Liver (tissue), 9 donors: ENCODE results near the gene CCDC182. TPM values are rescaled to one million over a fixed set of nuclear protein-coding genes. Genes with fewer than 3 reads are reported as not detected.

ENCODE experiments used
- DNase-seq: peaks from one replicate; pipeline ENCODE4 v3.0.0-alpha.2; 2017; ENCODE audit warnings: low spot score
- H3K27ac ChIP-seq, 2 donors: one replicate each; pipeline ENCODE4 v1.7.0; 2013; ENCODE audit warnings: inconsistent platforms in 2 of 2, low read length in 2 of 2, control low read depth in 1 of 2, low read depth in 1 of 2, mild to moderate bottlenecking in 1 of 2
- H3K27me3 ChIP-seq, 4 donors: one replicate each; pipeline versions ENCODE4 v1.6.1 to v1.7.0; 2013; ENCODE audit warnings: low read length in 3 of 4, inconsistent platforms in 1 of 4, mild to moderate bottlenecking in 1 of 4, moderate library complexity in 1 of 4; ENCODE audit not compliant: control insufficient read depth in 4 of 4, insufficient read depth in 4 of 4
- H3K36me3 ChIP-seq, 4 donors: one replicate each; pipeline versions ENCODE4 v1.6.1 to v1.7.0; 2013; ENCODE audit warnings: low read length in 3 of 4, mild to moderate bottlenecking in 3 of 4, low read depth in 1 of 4, moderate library complexity in 1 of 4; ENCODE audit not compliant: control insufficient read depth in 4 of 4, insufficient read depth in 3 of 4
- H3K4me1 ChIP-seq, 4 donors: one replicate each; pipeline versions ENCODE4 v1.6.1 to v1.7.0; 2013; ENCODE audit warnings: low read length in 3 of 4, mild to moderate bottlenecking in 3 of 4, moderate library complexity in 1 of 4; ENCODE audit not compliant: control insufficient read depth in 4 of 4, insufficient read depth in 4 of 4
- H3K4me3 ChIP-seq, 3 donors: one replicate each; pipeline versions ENCODE4 v1.6.1 to v1.7.0; 2013; ENCODE audit warnings: low read length in 3 of 3, control low read depth in 1 of 3, low read depth in 1 of 3, mild to moderate bottlenecking in 1 of 3
- H3K9ac ChIP-seq, 2 donors: one replicate each; pipeline ENCODE4 v1.7.0; 2013; ENCODE audit warnings: low read length in 2 of 2, mild to moderate bottlenecking in 2 of 2, moderate library complexity in 2 of 2, control low read depth in 1 of 2, low read depth in 1 of 2
- H3K9me3 ChIP-seq, 4 donors: one replicate each; pipeline versions ENCODE4 v1.6.1 to v1.7.0; 2013; ENCODE audit warnings: low read length in 3 of 4; ENCODE audit not compliant: control insufficient read depth in 4 of 4
- EGR1 ChIP-seq, 2 donors: IDR thresholded peaks; 2 replicates each; pipeline ENCODE4 v1.6.1; 2016 to 2018; ENCODE audit warnings: antibody characterized with exemption in 2 of 2, low read depth in 2 of 2
- FOXA1 ChIP-seq: IDR thresholded peaks from 2 replicates; pipeline ENCODE4 v1.6.1; 2016; ENCODE audit warnings: antibody characterized with exemption
- GABPA ChIP-seq, 2 donors: IDR thresholded peaks in 1 of 2; conservative IDR thresholded peaks in 1 of 2; 2 replicates each; pipeline ENCODE4 v1.6.1; 2016; ENCODE audit warnings: antibody characterized with exemption in 2 of 2, mild to moderate bottlenecking in 1 of 2, moderate library complexity in 1 of 2
- HNF4A ChIP-seq, 2 donors: conservative IDR thresholded peaks; 2 replicates each; pipeline ENCODE4 v1.6.1; 2016; ENCODE audit warnings: antibody characterized with exemption in 2 of 2, mild to moderate bottlenecking in 2 of 2
- HNF4G ChIP-seq: IDR thresholded peaks from 2 replicates; pipeline ENCODE4 v1.6.1; 2016; ENCODE audit warnings: antibody characterized with exemption
- MAX ChIP-seq: IDR thresholded peaks from 2 replicates; pipeline ENCODE4 v1.6.1; 2016; ENCODE audit warnings: antibody characterized with exemption
- NR2F2 ChIP-seq: IDR thresholded peaks from 2 replicates; pipeline ENCODE4 v1.6.1; 2016; ENCODE audit warnings: antibody characterized with exemption
- REST ChIP-seq: IDR thresholded peaks from 2 replicates; pipeline ENCODE4 v1.6.1; 2016; ENCODE audit warnings: antibody characterized with exemption, mild to moderate bottlenecking
- SP1 ChIP-seq: IDR thresholded peaks from 2 replicates; pipeline ENCODE4 v1.6.1; 2018; ENCODE audit warnings: antibody characterized with exemption, mild to moderate bottlenecking
- TAF1 ChIP-seq: conservative IDR thresholded peaks from 2 replicates; pipeline ENCODE4 v1.6.1; 2016; ENCODE audit warnings: antibody characterized with exemption, mild to moderate bottlenecking
- ZBTB33 ChIP-seq: IDR thresholded peaks from 2 replicates; pipeline ENCODE4 v1.6.1; 2016; ENCODE audit warnings: antibody characterized with exemption
- WGBS: extraction: QIAGEN DNeasy Blood & Tissue Kit; methylation state at CpG from one replicate; pipeline ENCODE4 v1.1.7; 2013; 5-methylcytosine and 5-hydroxymethylcytosine counted together
- polyA plus RNA-seq, 2 donors: library from polyadenylated mRNA; stranded (reverse) in 1 of 2; unstranded in 1 of 2; fragments of 200-250 nt in 1 of 2; fragments of >200 nt in 1 of 2; fragmentation: Nextera tagmentation in 1 of 2; extraction: Ambion mirVana in 1 of 2; gene quantifications; one replicate each; pipeline versions ENCODE4 v1.2.1 to v1.2.3, GENCODE V29; 2013 to 2015
- total RNA-seq, 2 donors: library from RNA; depleted of rRNA; stranded (reverse); fragments of >200 nt; gene quantifications; one replicate each; pipeline ENCODE4 v1.2.3, GENCODE V29; 2014
- TF ChIP-seq, protein P1 (sequence below): IDR thresholded peaks from 2 replicates; pipeline ENCODE4 v1.6.1; 2016; ENCODE audit warnings: antibody characterized with exemption
- donor health status: healthy.
- donor health status: healthy.
- donor health status: healthy.
- donor health status: healthy.
- donor health status: healthy.

CCDC182 gene
- total and polyA plus RNA-seq, 4 donors: not detected

- Histone ChIP-seq H3K27me3 (no peaks in the 10 kb centered on the region), H3K27ac (no peak overlapping the region), H3K9me3 (no peaks in the 10 kb centered on the region), H3K9ac (no peak overlapping the region), H3K4me1 (no peaks in the 10 kb centered on the region), H3K36me3 (peaks cover 0 to 1% (median 0%) of the 10 kb centered on the region in 4 donors), H3K4me3 (no peak overlapping the region)
- TF ChIP-seq FOXA1 (no peak), HNF4A (conservative IDR thresholded peaks at IDR 0.05) (no peak), ZBTB33 (no peak), HNF4G (no peak), TAF1 (no peak), SP1 (no peak)
- TF ChIP-seq, protein P1, sequence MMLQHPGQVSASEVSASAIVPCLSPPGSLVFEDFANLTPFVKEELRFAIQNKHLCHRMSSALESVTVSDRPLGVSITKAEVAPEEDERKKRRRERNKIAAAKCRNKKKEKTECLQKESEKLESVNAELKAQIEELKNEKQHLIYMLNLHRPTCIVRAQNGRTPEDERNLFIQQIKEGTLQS: no peak
- no peak for DNase-seq
- 86% methylated on average over 4 of the region's 4 CpGs for WGBS
Measured at GRCh38 chr17:57760046-57760445, 14.9 kb upstream of the CCDC182 start.

DNA sequence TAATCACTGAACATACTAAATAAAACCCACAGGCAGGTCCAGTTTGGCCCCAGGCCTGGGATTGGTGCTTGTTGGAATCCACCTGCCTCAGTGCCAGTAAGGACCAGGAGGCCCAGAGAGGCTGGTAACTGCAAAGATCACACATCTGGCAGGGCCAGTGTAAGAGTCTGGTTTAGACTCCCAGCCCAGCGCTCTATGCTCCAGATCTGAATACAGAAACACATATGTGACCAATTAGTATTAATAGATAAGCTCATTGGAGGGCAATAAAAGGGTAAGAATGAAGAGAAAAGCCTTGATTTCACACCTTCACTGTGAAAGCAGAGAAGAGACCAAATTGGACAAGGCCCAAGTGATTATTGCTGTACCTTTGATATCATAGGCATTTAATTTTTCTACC lies 13.6 kb upstream of the CCDC182 start:
- Histone ChIP-seq H3K36me3 (peaks cover 0 to 1% (median 0%) of the 10 kb centered on the region in 4 donors), H3K27ac (no peak overlapping the region), H3K4me3 (no peak overlapping the region), H3K4me1 (no peaks in the 10 kb centered on the region), H3K9ac (no peak overlapping the region), H3K27me3 (no peaks in the 10 kb centered on the region), H3K9me3 (no peaks in the 10 kb centered on the region)
- TF ChIP-seq FOXA1: no peak
- TF ChIP-seq, protein P1: no peak
- TF ChIP-seq NR2F2: no peak
- no peak for TF ChIP-seq REST
- no peak for TF ChIP-seq SP1
- no peak for TF ChIP-seq MAX
- TF ChIP-seq HNF4A (conservative IDR thresholded peaks at IDR 0.05): no peak
- TF ChIP-seq EGR1 (IDR thresholded peaks at IDR 0.05; ENCODE audit: low read depth in 2 of 2): no peak
- no peak for TF ChIP-seq HNF4G
- TF ChIP-seq GABPA (IDR thresholded peaks at IDR 0.05 in 1 of 2, conservative IDR thresholded peaks at IDR 0.05 in 1 of 2): no peak
- no peak for DNase-seq
- WGBS: 92% methylated on average over 1 of the region's 1 CpG
